GM18526 (cell line): ENCODE results near the gene NRGN.

ENCODE experiments used
- POLR2A ChIP-seq: IDR thresholded peaks from 3 replicates; pipeline ENCODE4 v1.6.1; 2011; ENCODE audit not compliant: insufficient read length; ENCODE audit errors: extremely low read depth

Gene NRGN

GRCh38 chr11:124748481-124749343 lies 9.0 kb downstream of the NRGN start:
- no peak for TF ChIP-seq POLR2A

GRCh38 chr11:124749912-124750311 lies 10.2 kb downstream of the NRGN start:
- no peak for TF ChIP-seq POLR2A

- no peak for TF ChIP-seq POLR2A
Observed at GRCh38 chr11:124751391-124751740, 11.6 kb downstream of the NRGN start.

GRCh38 chr11:124751741-124752470 lies 12.2 kb downstream of the NRGN start, which contains the start of gene VSIG2:
Gene VSIG2 (minus strand): TSS chr11:124752255. CDS start chr11:124752137, 118 bp downstream.
- TF ChIP-seq POLR2A, result no peak

GRCh38 chr11:124752471-124753102 lies 12.8 kb downstream of the NRGN start:
- TF ChIP-seq POLR2A, result no peak

GRCh38 chr11:124753205-124753604 lies 13.5 kb downstream of the NRGN start:
- no peak for TF ChIP-seq POLR2A

- no peak for TF ChIP-seq POLR2A
Observed at GRCh38 chr11:124753624-124754023, 13.9 kb downstream of the NRGN start.

- TF ChIP-seq POLR2A, result no peak
Observed at GRCh38 chr11:124754309-124754708, 14.6 kb downstream of the NRGN start.

- TF ChIP-seq POLR2A, result no peak
Observed at GRCh38 chr11:124754710-124755109, 15.0 kb downstream of the NRGN start.

GRCh38 chr11:124756033-124756752 lies 16.5 kb downstream of the NRGN start:
- TF ChIP-seq POLR2A, result no peak

GRCh38 chr11:124756753-124757227 lies 17.0 kb downstream of the NRGN start:
- no peak for TF ChIP-seq POLR2A

- TF ChIP-seq POLR2A, result no peak
Observed at GRCh38 chr11:124757320-124757719, 17.6 kb downstream of the NRGN start.

GRCh38 chr11:124758355-124759265 lies 18.9 kb downstream of the NRGN start:
- TF ChIP-seq POLR2A, result no peak
